Neural progenitor cell (in vitro differentiated cells): ENCODE data around the gene AFF2.

Source experiments
- EZH2 ChIP-seq: fragments of 200-600 bp; sonication (generic); IDR thresholded peaks from 2 replicates; pipeline ENCODE4 v1.6.1; 2017; ENCODE audit warnings: antibody characterized with exemption, mild to moderate bottlenecking, moderate library complexity
- EZH2phosphoT487 ChIP-seq: fragments of 200-600 bp; sonication (generic); IDR thresholded peaks from 2 replicates; pipeline ENCODE4 v1.6.1; 2017; ENCODE audit warnings: antibody characterized with exemption
- TF ChIP-seq, protein P1 (sequence below): fragments of 200-600 bp; sonication (generic); IDR thresholded peaks from 2 replicates; pipeline ENCODE4 v1.5.1; 2017; ENCODE audit warnings: antibody characterized with exemption, mild to moderate bottlenecking

DNA sequence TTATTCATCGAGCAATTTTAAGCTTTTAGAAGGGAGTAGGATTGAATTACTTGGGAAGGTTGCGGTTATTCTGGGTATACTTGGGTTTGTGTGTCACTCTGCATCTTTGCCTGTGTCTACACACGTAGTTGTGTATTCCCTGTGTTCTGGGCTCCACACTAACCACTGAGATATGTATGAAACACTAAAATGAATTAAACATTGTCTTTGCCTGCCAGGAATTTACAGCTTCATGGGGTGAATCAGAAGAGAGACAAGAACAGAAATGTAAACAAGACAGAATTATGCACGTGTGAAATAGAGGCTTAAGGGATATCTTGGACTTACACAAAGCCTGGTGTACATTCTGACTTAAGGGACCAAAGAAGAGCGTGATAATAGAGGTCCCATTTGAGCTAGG lies 228.5 kb downstream of the AFF2 start:
- TF ChIP-seq, protein P1, sequence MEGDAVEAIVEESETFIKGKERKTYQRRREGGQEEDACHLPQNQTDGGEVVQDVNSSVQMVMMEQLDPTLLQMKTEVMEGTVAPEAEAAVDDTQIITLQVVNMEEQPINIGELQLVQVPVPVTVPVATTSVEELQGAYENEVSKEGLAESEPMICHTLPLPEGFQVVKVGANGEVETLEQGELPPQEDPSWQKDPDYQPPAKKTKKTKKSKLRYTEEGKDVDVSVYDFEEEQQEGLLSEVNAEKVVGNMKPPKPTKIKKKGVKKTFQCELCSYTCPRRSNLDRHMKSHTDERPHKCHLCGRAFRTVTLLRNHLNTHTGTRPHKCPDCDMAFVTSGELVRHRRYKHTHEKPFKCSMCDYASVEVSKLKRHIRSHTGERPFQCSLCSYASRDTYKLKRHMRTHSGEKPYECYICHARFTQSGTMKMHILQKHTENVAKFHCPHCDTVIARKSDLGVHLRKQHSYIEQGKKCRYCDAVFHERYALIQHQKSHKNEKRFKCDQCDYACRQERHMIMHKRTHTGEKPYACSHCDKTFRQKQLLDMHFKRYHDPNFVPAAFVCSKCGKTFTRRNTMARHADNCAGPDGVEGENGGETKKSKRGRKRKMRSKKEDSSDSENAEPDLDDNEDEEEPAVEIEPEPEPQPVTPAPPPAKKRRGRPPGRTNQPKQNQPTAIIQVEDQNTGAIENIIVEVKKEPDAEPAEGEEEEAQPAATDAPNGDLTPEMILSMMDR, result no peak
- TF ChIP-seq EZH2, result no peak
- no peak for TF ChIP-seq EZH2phosphoT487
